ENCODE results near the gene CCDC87. TPM values are rescaled to one million over a fixed set of nuclear protein-coding genes. Genes with fewer than 3 reads are reported as not detected.

The CCDC87 gene
- total and polyA plus RNA-seq, 8 donors, result 0.07 to 0.44 (median 0.11) TPM

DNA sequence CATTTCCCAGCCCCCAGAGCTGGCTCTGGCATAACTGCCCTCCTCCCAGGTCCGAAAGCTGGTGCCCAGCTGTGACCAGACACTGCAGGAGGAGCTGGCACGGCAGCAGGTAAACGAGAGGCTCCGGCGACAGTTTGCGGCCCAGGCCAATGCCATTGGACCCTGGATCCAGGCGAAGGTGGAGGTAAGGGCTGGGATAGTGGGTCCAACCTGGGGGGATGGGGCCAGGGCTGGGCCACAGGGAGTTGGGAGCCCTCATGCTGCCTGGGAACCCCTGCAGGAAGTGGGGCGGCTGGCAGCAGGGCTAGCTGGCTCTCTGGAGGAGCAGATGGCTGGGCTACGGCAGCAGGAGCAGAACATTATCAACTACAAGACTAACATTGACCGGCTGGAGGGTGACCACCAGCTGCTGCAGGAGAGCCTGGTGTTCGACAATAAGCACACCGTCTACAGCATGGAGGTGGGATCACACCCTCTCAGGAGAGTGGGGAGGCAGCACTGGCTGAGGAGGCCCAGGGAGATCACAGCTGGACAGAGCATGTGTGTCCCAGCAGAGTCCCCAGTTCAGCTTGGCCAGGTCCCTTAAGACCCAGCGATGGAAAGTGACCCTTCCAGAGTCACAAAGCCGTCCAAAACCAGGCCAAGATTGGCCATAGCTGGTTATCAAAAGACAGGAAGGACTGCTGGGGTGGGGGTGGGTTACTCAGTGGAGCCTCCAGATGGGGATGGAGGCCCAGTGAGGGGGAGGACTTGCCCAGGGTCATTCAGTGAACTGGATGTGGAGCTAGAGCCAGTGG lies 31.5 kb downstream of the CCDC87 start:
- TF ChIP-seq, protein P1, sequence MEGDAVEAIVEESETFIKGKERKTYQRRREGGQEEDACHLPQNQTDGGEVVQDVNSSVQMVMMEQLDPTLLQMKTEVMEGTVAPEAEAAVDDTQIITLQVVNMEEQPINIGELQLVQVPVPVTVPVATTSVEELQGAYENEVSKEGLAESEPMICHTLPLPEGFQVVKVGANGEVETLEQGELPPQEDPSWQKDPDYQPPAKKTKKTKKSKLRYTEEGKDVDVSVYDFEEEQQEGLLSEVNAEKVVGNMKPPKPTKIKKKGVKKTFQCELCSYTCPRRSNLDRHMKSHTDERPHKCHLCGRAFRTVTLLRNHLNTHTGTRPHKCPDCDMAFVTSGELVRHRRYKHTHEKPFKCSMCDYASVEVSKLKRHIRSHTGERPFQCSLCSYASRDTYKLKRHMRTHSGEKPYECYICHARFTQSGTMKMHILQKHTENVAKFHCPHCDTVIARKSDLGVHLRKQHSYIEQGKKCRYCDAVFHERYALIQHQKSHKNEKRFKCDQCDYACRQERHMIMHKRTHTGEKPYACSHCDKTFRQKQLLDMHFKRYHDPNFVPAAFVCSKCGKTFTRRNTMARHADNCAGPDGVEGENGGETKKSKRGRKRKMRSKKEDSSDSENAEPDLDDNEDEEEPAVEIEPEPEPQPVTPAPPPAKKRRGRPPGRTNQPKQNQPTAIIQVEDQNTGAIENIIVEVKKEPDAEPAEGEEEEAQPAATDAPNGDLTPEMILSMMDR (IDR thresholded peaks at IDR 0.05), result no peak
- ATAC-seq (no peak), DNase-seq (peak in 1 of 4 donors; percentile 55)
- Histone ChIP-seq H3K9me3 (no peaks in the 10 kb centered on the region), H3K36me3 (no peaks in the 10 kb centered on the region), H3K4me1 (peaks cover 4 to 8% of the 10 kb centered on the region in 2 donors), H3K27me3 (peaks cover 0 to 26% of the 10 kb centered on the region in 2 donors), H3K27ac (no peak overlapping the region), H3K4me3 (no peak overlapping the region)
- intact Hi-C loops (cut with DNase I), result no loop called here

DNA sequence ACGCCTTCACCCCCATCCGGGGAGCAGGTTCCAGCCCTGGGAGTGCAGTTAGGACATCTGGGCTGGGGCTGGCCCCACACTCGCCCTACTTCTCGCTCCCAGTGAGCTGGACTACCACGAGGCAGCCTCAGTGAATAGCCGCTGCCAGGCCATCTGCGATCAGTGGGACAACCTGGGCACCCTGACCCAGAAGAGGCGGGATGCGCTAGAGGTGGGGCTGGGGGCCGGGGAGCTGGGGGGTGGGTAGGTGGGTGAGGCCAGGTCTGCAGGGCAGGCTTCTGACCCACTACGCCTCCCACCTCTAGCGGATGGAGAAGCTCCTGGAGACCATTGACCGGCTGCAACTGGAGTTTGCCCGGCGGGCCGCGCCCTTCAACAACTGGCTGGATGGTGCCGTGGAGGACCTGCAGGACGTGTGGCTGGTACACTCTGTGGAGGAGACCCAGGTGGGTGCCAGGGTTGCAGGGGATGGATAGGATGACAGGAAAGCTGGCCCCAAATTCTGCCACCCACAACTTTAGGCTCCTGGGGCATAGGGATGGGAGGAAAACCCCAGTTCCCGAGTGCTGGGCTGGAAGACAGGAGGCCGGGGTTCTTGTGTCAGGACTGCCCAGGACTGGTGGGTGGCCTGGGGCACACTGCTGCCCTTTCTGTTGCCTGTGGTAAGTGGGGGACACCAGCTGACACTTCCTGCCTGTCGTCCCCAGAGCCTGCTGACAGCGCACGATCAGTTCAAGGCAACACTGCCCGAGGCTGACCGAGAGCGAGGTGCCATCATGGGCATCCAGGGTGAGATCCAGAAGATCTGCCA lies 32.8 kb downstream of the CCDC87 start:
- intact Hi-C loops (cut with DNase I), result no loop called here

DNA sequence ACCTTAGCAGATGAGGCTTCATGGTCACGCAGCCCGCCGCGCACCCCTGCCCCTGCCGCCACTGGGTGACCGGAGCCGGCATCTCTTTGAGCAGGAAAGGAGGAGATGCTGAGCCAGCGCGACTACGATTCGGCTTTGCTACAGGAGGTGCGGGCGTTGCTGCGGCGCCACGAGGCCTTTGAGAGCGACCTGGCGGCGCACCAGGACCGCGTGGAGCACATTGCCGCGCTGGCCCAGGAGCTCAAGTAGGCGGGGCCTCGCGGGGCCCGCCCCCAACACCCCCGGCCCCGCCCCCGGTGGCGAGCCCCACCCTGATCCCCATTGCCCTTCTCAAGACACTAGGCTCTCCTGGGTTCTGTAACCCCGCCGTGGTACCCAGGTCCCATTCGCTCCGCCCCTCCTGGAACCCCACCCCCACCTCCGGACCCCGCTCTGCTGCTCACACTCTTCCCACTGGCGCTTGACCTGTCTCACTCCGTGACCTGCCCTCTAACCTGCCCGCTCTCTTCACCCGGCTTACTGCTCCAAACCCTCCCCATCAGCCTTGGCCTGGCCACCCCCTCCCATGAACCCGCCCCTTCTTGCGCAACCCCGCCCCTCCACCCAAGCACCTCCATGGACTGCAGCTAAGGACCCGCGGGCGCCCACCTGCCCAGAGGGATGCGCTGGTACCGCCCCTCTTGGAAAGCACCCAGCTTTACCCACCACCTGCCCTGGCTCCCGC lies 33.6 kb downstream of the CCDC87 start:
- ATAC-seq (peak; percentile 38), DNase-seq (peak in 2 of 4 donors; percentile 32 to 81)
- intact Hi-C loops (cut with DNase I), result no loop called here
- Histone ChIP-seq H3K9me3 (no peaks in the 10 kb centered on the region), H3K27ac (no peak overlapping the region), H3K4me1 (peaks cover 4 to 8% of the 10 kb centered on the region in 2 donors), H3K4me3 (no peak overlapping the region), H3K27me3 (peaks cover 0 to 26% of the 10 kb centered on the region in 2 donors), H3K36me3 (no peaks in the 10 kb centered on the region)
- TF ChIP-seq, protein P1 (IDR thresholded peaks at IDR 0.05), result no peak

More for the DNA sequence above, 32.8 kb downstream of the CCDC87 start:
- Histone ChIP-seq H3K4me1 (peaks cover 4 to 8% of the 10 kb centered on the region in 2 donors), H3K27me3 (peaks cover 0 to 26% of the 10 kb centered on the region in 2 donors), H3K9me3 (no peaks in the 10 kb centered on the region), H3K4me3 (no peak overlapping the region), H3K36me3 (no peaks in the 10 kb centered on the region), H3K27ac (no peak overlapping the region)
- ATAC-seq, result no peak
- TF ChIP-seq, protein P1 (IDR thresholded peaks at IDR 0.05), result no peak
- peak in 1 of 4 donors; percentile 63 for DNase-seq

DNA sequence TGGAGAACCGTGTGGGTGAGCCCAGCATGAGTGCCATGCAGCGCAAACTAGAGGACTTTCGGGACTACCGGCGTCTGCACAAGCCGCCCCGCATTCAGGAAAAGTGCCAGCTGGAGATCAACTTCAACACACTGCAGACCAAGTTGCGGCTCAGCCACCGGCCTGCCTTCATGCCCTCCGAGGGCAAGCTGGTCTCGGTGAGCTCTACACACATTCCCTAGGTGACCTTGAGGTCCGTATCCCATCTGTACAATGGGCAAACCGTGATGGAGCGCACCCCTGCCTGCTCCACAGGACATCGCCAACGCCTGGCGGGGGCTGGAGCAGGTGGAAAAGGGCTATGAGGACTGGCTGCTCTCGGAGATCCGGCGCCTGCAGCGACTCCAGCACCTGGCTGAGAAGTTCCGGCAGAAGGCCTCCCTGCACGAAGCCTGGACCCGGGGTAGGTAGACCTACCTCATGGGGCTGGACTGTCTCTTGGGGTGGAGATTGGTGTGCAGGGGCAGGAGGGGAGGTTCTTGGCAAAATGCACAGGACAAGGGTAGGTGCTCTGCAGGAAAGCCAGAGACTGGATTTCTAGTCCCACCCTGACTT lies 35.0 kb downstream of the CCDC87 start:
- no peaks in the 10 kb centered on the region for H3K36me3 ChIP-seq
- no peak for ATAC-seq
- H3K9me3 ChIP-seq, result no peaks in the 10 kb centered on the region
- TF ChIP-seq, protein P1 (IDR thresholded peaks at IDR 0.05), result no peak
- H3K4me1 ChIP-seq, result peaks cover 4 to 8% of the 10 kb centered on the region in 2 donors
- H3K4me3 ChIP-seq, result no peak overlapping the region
- DNase-seq, result peak in 1 of 4 donors; percentile 70
- intact Hi-C loops (cut with DNase I), result no loop called here
- H3K27me3 ChIP-seq, result peaks cover 0 to 26% of the 10 kb centered on the region in 2 donors
- H3K27ac ChIP-seq, result no peak overlapping the region
